Measurements from ENCODE around the gene SOX10. TPM values are rescaled to one million over a fixed set of nuclear protein-coding genes. Genes with fewer than 3 reads are reported as not detected.

The SOX10 gene
- total and polyA plus RNA-seq, 9 of the 15 experiments (the other 6 are each of a cell fraction or from before 2014, with no cell fraction given), result not detected

DNA sequence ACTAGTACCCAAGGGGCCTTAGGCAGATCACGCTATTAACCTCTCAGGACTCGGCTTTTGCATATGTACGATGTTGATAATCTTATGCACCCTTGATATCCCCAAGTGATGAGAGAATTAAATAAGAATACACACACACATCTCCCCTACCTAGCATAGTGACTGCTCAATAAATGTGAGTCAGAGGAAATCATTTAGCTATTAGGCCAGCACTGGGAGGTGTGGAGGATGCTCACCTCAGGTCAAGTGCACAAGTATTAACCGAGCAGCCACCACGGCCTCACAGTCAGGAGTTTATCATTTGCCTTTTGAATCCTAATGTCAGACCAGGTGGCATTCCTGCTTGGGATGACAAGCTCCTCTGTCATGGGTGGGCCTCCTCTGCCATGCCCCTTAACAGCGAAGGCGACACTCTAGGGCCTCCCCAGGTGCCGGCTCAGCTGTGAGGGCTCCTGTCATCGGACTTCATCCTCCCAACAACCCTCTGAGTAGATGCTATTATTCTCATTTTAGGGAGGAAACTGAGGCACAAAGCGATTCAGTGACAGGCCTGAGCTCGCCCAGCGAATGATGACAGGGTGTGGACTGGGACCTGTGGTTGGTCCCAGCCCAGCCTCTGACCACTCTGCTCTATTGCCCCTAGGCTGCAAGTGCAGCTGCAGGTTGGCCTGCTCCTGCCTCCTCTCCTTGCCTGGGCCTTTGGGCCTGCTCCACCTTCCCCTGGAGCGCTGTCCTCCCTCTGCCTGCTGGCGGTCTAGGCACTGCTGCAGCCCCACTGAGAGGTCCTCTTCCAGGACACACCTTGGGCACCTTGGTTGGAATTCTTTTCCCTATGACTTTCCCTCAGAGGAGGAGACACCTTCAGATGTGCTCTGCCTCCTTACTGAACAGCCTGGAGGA lies 5.0 kb upstream of the SOX10 start:
- TF ChIP-seq NEUROD1 (IDR thresholded peaks at IDR 0.05; ENCODE audit: borderline replicate concordance, low read depth, low read length, partially characterized antibody), result no peak
- no peak for TF ChIP-seq U2AF2 (optimal IDR thresholded peaks at IDR 0.05; ENCODE audit: low read depth, low read length)
- TF ChIP-seq NCOA1 (IDR thresholded peaks at IDR 0.05; ENCODE audit: low read depth), result no peak
- no peak for TF ChIP-seq HNRNPH1 (optimal IDR thresholded peaks at IDR 0.05; ENCODE audit: low read depth, low read length)
- TF ChIP-seq RNF2 (IDR thresholded peaks at IDR 0.05), result no peak
- TF ChIP-seq, protein P1, sequence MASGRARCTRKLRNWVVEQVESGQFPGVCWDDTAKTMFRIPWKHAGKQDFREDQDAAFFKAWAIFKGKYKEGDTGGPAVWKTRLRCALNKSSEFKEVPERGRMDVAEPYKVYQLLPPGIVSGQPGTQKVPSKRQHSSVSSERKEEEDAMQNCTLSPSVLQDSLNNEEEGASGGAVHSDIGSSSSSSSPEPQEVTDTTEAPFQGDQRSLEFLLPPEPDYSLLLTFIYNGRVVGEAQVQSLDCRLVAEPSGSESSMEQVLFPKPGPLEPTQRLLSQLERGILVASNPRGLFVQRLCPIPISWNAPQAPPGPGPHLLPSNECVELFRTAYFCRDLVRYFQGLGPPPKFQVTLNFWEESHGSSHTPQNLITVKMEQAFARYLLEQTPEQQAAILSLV (tag; IDR thresholded peaks at IDR 0.05), result no peak
- TF ChIP-seq, protein P2, sequence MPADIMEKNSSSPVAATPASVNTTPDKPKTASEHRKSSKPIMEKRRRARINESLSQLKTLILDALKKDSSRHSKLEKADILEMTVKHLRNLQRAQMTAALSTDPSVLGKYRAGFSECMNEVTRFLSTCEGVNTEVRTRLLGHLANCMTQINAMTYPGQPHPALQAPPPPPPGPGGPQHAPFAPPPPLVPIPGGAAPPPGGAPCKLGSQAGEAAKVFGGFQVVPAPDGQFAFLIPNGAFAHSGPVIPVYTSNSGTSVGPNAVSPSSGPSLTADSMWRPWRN (IDR thresholded peaks at IDR 0.05; ENCODE audit: low read depth), result no peak
- TF ChIP-seq SLC30A9 (CRISPR knock-in tag; IDR thresholded peaks at IDR 0.05), result no peak
- H3K9me1 ChIP-seq (ENCODE audit: control insufficient read depth, insufficient read depth, low read length), result no peaks in the 10 kb centered on the region
- BruUV-seq (replicated peaks), result no TSS peak
- H3K4me3 ChIP-seq, result no peak overlapping the region
- ChIA-PET CTCF (ENCODE audit: low intra/inter-chr PET ratio) (no interaction called here), POLR2A (interaction anchor here (1.0 kb wide), 1 partner anchor 23 kb away, joined by 6 read pairs; no protein-coding TSS in a partner anchor)
- H3K4me2 ChIP-seq (ENCODE audit: insufficient read depth, low read length), result no peak overlapping the region
- no peak; the same call in 2 of the 3 replicates for ATAC-seq
- no peaks in the 10 kb centered on the region for H3K27me3 ChIP-seq (ENCODE audit: control insufficient read depth in 2 of 2, insufficient read depth in 2 of 2, low read length in 2 of 2)
- no peaks in the 10 kb centered on the region for H3K9me3 ChIP-seq (replicated peaks; ENCODE audit: control insufficient read depth, insufficient read depth, low read depth, low read length)
- intact Hi-C loops (cut with micrococcal nuclease) (no loop called here), in situ Hi-C loops (cut with MboI) (no loop called here)
- DNase-seq (ENCODE audit: extremely low read depth in 1 of 4, low spot score in 3 of 4), result no peak
- H3K9ac ChIP-seq (ENCODE audit: insufficient read depth in 1 of 2, low read depth in 2 of 2, low read length in 2 of 2), result no peak overlapping the region
- no peaks in the 10 kb centered on the region for H3K79me2 ChIP-seq (ENCODE audit: control insufficient read depth, insufficient read depth, low read length)
- no peaks in the 10 kb centered on the region for H3K36me3 ChIP-seq (ENCODE audit: control insufficient read depth, insufficient read depth, low read length)
- H4K20me1 ChIP-seq (replicated peaks; ENCODE audit: control insufficient read depth, insufficient read depth, low read length), result no peaks in the 10 kb centered on the region
- FAIRE-seq, result no peak
- no peak overlapping the region for H2AFZ ChIP-seq (ENCODE audit: low read depth, low read length)
- H3K4me1 ChIP-seq (replicated peaks in 1 of 2; ENCODE audit: control insufficient read depth in 2 of 2, insufficient read depth in 2 of 2, low read length in 2 of 2), result peaks cover 0 to 6% of the 10 kb centered on the region in 2 experiments; a peak in 3 of 5 replicates
- no peak overlapping the region for H3K27ac ChIP-seq (ENCODE audit: extremely low read depth, low read depth, low read length)
- WGBS (ENCODE audit: insufficient coverage, low coverage, missing lambda C conversion rate), result 35% methylated on average over 14 of the region's 14 CpGs
